ENCODE data around the gene KRT84.

DNA sequence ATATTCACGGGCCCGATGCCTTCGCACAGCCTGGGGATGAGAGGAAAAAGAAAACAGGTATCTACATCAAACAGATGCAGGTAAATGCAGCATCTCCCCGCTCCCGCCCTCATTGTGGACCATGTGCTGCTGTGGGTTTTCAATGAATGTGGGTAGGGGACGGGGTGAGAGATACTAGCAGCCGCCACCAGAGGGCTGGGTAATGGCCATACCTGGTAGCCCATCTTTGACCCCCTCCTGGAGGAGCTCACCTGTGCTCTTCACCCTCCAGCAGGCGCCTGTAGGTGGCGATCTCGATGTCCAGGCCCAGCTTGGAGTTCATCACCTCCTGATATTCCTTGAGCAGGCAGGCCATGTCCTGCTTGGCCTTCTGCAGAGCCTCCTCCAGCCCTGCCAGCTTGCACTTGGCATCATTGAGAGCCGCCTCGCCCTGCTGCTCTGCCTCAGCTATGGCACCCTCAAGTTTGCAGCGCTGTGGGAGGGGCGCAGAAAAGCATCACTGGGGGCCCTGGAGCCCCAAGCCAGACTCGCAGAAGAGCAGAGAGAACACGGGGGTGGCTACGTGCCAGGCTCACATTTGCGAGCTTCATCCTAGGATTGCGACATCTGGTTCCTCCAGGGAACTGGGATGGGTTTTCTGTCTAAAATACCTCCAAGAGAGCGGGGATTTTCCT lies 10.4 kb upstream of the KRT84 start:
- TF ChIP-seq YY1 (IDR thresholded peaks at IDR 0.05; ENCODE audit: insufficient read depth, insufficient read length) (no peak), SUZ12 (IDR thresholded peaks at IDR 0.05; ENCODE audit: extremely low read depth, insufficient read depth, insufficient read length) (no peak)
